Mammary epithelial cell (primary cell): ENCODE data around the gene VIPR1.

Experiments used
- CTCF ChIP-seq, 2 donors: IDR thresholded peaks in 1 of 2; conservative IDR thresholded peaks in 1 of 2; 2 replicates each; pipeline ENCODE4 v1.5.1; 2011 to 2012; ENCODE audit warnings: inconsistent platforms in 2 of 2, low read length in 2 of 2, mild to moderate bottlenecking in 2 of 2, control low read depth in 1 of 2, low read depth in 1 of 2; ENCODE audit not compliant: insufficient read depth in 1 of 2; ENCODE audit errors: extremely low read depth in 1 of 2
- EZH2 ChIP-seq: IDR thresholded peaks from 2 replicates; pipeline ENCODE4 v1.6.1; 2012; ENCODE audit warnings: low read length, inconsistent platforms, borderline replicate concordance

- TF ChIP-seq CTCF (conservative IDR thresholded peaks at IDR 0.05 in 1 of 2, IDR thresholded peaks at IDR 0.05 in 1 of 2; ENCODE audit: extremely low read depth in 1 of 2, insufficient read depth in 1 of 2, low read depth in 1 of 2, low read length in 2 of 2) (no peak), EZH2 (no peak)
Observed at GRCh38 chr3:42533161-42533897, 30.9 kb downstream of the VIPR1 start.
